Activated naive CD8-positive, alpha-beta T cell treated with anti-CD3 and anti-CD28 coated beads, Interleukin-2, amount 10 ng/mL, durations not matched to agents 7 days and 5 days (primary cell): ENCODE data around the gene SETBP1. TPM values are rescaled to one million over a fixed set of nuclear protein-coding genes. Genes with fewer than 3 reads are reported as not detected.

Experiments
- ATAC-seq: fragments of 150-1000 bp; cut with Tn5 transposase; one replicate; pipeline ENCODE4 v1.10.0; 2021; ENCODE audit warnings: low read depth, moderate library complexity
- POLR2A ChIA-PET: fragments of 350-600 bp; sonication (Branson Sonifier 250); formaldehyde crosslinking; loops from one replicate; lab custom pipeline; 2021; ENCODE audit warnings: antibody characterized with exemption; lab: Charles Lee
- DNase-seq: peaks from one replicate; pipeline ENCODE4 v3.0.0; 2021
- H3K27ac Mint-ChIP-seq: one replicate; pipeline ENCODE4 v1.8.0; 2022; ENCODE audit warnings: mild to moderate bottlenecking, mixed read lengths
- H3K27me3 Mint-ChIP-seq: one replicate; pipeline ENCODE4 v1.8.0; 2022; ENCODE audit warnings: mild to moderate bottlenecking, moderate library complexity, mixed read lengths
- H3K36me3 Mint-ChIP-seq: one replicate; pipeline ENCODE4 v1.8.0; 2021; ENCODE audit warnings: mild to moderate bottlenecking, mixed read lengths
- H3K4me1 Mint-ChIP-seq: one replicate; pipeline ENCODE4 v1.8.0; 2021; ENCODE audit warnings: mixed read lengths
- H3K4me3 Mint-ChIP-seq: one replicate; pipeline ENCODE4 v1.8.0; 2022; ENCODE audit warnings: mild to moderate bottlenecking, moderate library complexity, mixed read lengths
- H3K9me3 Mint-ChIP-seq: one replicate; pipeline ENCODE4 v1.8.0; 2021; ENCODE audit warnings: mixed read lengths
- total RNA-seq, 2 experiments: library from RNA; stranded (reverse); gene quantifications; one replicate each; pipeline ENCODE4 v1.2.3, GENCODE V29; 2021

SETBP1 gene
- total RNA-seq: 1 to 10 TPM; 1.8 to 1.9 TPM

- Mint-ChIP-seq H3K27ac (peak within 1 kb of the TSS; percentile 54), H3K36me3 (no peaks in the 10 kb centered on the region), H3K4me1 (peaks cover 2% of the 10 kb centered on the region), H3K4me3 (peak within 1 kb of the TSS; percentile 88), H3K27me3 (peaks cover 17% of the 10 kb centered on the region), H3K9me3 (no peaks in the 10 kb centered on the region)
- POLR2A ChIA-PET: interaction anchor here (1.3 kb wide), 1 partner anchor 79 kb away, joined by 3 read pairs; no protein-coding TSS in a partner anchor
- DNase-seq (peak; percentile 58), ATAC-seq (peak; percentile 9)
Observed at GRCh38 chr18:44680273-44681075, at the start of gene SETBP1. Gene SETBP1, plus strand, starts transcription at chr18:44680888. Its CDS starts 20,459 bp downstream, at chr18:44701347.

DNA sequence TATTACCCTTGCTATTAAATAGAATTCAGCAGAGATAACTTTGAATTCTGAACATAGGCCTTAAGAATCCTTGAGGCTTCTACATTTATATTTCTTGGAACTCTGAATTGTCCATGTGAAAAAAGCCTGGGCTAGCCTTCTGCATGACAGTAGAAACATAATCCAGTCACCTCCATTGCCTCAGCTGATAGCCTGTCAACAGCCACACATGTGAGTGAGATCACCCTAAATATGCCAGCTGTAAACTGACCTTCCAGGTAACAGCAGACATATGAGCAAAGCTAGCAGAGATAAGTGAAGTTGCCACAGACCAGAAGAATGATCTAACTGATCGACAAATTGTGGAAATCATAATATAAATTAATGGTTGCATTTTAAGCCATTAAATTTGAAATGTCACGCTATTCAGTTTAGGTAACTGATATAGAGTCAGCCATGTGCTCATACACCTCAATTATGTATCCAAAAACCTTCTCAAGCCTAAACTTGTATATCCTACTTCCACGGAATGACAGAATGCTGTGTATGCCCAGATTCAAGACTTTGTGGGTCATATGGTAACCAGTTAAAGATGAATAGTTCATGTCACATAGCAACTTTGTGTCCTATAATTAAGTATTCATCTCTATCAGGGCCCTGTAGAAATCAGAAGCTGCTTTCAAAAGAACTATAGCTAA, 48.1 kb upstream of the SETBP1 start:
- H3K27me3 Mint-ChIP-seq: peaks cover 6% of the 10 kb centered on the region
- H3K4me3 Mint-ChIP-seq: no peak overlapping the region
- no peaks in the 10 kb centered on the region for H3K36me3 Mint-ChIP-seq
- no peak for DNase-seq
- H3K4me1 Mint-ChIP-seq: no peaks in the 10 kb centered on the region
- H3K9me3 Mint-ChIP-seq: no peaks in the 10 kb centered on the region
- H3K27ac Mint-ChIP-seq: no peak overlapping the region
- no peak for ATAC-seq
- POLR2A ChIA-PET: no interaction called here

DNA sequence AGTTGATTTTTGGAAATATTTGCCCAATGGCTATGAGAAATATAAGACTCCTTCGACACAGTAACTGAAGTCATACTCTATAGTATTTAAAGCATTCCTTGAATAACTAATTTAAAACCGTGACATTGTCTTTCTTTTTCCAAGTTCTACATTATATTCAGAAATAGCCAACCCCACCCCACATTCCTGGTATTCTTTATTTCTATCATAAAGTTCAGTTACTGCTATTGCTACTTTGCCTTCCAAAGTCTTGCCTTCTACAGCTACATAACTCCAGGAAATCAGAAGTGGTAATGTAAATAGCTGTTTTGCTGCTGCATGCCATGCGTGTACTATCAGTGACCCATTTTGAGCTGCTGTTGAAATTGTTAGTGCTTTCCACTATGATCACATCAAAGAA, 45.1 kb upstream of the SETBP1 start:
- H3K4me3 Mint-ChIP-seq: no peak overlapping the region

DNA sequence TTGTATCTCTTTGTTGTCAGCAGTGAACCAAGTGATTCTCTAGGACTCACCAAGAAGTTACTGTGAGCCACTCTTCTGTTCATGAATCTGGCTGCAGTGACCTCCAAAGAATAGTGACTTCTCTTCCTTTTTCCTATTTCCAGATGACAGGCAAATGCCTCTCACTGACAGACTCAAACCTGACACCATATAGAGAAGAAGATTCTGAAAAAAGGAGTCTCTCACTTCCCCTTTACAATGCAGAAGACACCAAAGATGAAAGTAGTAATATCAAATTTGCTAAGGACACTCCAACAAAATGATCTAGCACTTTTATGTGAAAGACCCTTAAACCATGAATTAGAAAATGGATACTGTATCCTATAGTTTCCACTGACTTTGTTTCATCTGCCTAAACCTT, 44.4 kb upstream of the SETBP1 start:
- no peaks in the 10 kb centered on the region for H3K4me1 Mint-ChIP-seq
- ATAC-seq: no peak
- H3K27ac Mint-ChIP-seq: no peak overlapping the region
- no peak for DNase-seq
- H3K9me3 Mint-ChIP-seq: no peaks in the 10 kb centered on the region
- no peaks in the 10 kb centered on the region for H3K36me3 Mint-ChIP-seq
- POLR2A ChIA-PET: no interaction called here
- peaks cover 16% of the 10 kb centered on the region for H3K27me3 Mint-ChIP-seq
- H3K4me3 Mint-ChIP-seq: no peak overlapping the region

More for the DNA sequence above, 45.1 kb upstream of the SETBP1 start:
- Mint-ChIP-seq H3K27me3 (peaks cover 15% of the 10 kb centered on the region), H3K36me3 (no peaks in the 10 kb centered on the region), H3K4me1 (no peaks in the 10 kb centered on the region), H3K9me3 (no peaks in the 10 kb centered on the region), H3K27ac (no peak overlapping the region)
- no peak for ATAC-seq
- POLR2A ChIA-PET: no interaction called here
- DNase-seq: no peak

DNA sequence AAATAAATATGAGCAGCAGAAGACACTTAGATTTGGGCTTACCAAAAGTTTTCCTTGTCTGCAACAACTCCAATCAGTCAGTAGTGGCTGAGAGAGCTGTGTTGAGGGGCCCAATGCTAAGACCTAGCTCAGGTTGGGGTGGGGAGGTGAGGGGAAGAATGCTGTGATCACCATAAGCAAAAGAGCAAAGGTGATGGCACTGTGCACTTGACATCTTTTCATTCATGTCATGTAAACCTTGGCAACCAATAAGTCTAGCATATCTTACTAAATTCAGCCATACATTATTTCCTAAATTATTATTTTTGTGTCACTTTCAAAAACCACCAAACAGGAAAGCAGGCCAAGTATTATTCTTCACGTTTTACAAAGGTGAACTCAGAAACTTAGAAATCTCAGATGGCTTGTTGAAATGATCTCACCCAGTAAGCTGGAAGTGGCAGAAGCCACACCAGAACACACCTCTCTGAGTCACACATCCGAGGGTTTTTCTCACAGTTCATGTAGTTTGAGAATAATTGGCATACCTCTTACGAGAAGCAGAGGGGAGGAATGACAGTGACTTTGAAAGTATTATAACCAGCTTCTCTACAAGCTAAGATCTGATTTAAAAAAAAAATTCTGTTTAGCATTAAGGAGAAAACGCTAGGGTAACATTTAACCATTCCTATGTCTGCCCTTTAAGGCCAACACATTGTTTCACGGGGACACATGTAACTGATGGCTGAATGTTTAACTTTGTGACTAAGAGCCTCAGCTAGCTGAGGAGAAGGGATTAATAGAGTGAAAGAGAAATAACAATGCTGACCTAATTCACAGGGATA, 43.3 kb upstream of the SETBP1 start:
- POLR2A ChIA-PET: no interaction called here
- H3K4me1 Mint-ChIP-seq: no peaks in the 10 kb centered on the region
- peak; percentile 63 for ATAC-seq
- no peak for DNase-seq
- peaks cover 19% of the 10 kb centered on the region for H3K27me3 Mint-ChIP-seq
- H3K9me3 Mint-ChIP-seq: no peaks in the 10 kb centered on the region
- no peak overlapping the region for H3K27ac Mint-ChIP-seq
- H3K4me3 Mint-ChIP-seq: no peak overlapping the region
- no peaks in the 10 kb centered on the region for H3K36me3 Mint-ChIP-seq

DNA sequence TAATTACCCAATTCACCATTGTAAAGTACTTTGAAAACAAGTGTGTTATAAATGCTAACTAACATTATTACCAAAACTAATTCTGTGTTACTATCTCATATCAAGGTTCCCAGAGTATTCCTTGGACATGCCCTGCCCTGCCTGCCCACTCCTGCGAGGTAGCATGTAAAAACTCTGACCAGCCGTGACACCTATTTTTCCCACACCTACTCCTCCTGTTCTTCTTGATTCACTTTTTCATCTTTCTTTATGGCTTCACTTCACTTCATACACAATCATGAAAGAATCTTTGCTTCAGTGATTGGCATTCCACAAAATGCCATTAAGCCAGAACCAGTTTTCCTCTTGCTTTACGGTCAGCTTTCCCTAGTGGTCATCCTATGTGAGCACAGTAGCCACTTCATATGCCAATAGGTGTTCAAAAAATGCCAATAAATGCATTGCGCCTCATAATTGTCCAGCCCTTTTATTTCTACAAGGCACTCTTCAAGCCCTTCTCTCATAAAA, 42.6 kb upstream of the SETBP1 start:
- Mint-ChIP-seq H3K36me3 (no peaks in the 10 kb centered on the region), H3K9me3 (no peaks in the 10 kb centered on the region), H3K4me1 (no peaks in the 10 kb centered on the region), H3K27me3 (peaks cover 19% of the 10 kb centered on the region), H3K27ac (no peak overlapping the region), H3K4me3 (no peak overlapping the region)
- ATAC-seq (no peak), DNase-seq (no peak)
- POLR2A ChIA-PET: no interaction called here

DNA sequence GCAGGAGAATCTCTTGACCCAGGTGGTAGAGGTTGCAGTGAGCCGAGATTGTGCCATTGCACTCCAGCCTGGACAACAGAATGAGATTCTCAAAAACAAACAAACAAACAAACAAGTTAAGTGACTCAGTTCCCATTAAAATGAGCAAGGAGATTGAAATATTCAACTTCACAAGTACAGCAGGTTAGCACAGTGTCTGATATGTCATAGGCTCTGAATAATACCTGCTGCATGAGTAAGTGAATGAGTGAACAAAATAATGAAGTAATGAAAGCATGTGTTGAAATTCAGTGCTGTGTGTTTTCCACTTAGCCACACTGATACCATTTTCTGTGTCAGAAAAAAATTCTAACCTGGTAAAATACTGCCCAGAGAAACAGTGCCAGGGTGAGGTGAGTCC, 41.9 kb upstream of the SETBP1 start:
- Mint-ChIP-seq H3K4me1 (no peaks in the 10 kb centered on the region), H3K27ac (no peak overlapping the region), H3K9me3 (no peaks in the 10 kb centered on the region), H3K36me3 (no peaks in the 10 kb centered on the region), H3K4me3 (no peak overlapping the region), H3K27me3 (peaks cover 17% of the 10 kb centered on the region)
- ATAC-seq (no peak), DNase-seq (no peak)
- POLR2A ChIA-PET: no interaction called here

GRCh38 chr18:44643004-44643403, 37.7 kb upstream of the SETBP1 start:
- DNase-seq: no peak
- Mint-ChIP-seq H3K27me3 (peaks cover 16% of the 10 kb centered on the region), H3K4me1 (no peaks in the 10 kb centered on the region), H3K4me3 (no peak overlapping the region), H3K9me3 (no peaks in the 10 kb centered on the region), H3K27ac (no peak overlapping the region), H3K36me3 (no peaks in the 10 kb centered on the region)
- POLR2A ChIA-PET: no interaction called here
- ATAC-seq: no peak

- H3K9me3 Mint-ChIP-seq: no peaks in the 10 kb centered on the region
- DNase-seq (no peak), ATAC-seq (no peak)
- H3K27me3 Mint-ChIP-seq: peaks cover 10% of the 10 kb centered on the region
- H3K4me1 Mint-ChIP-seq: no peaks in the 10 kb centered on the region
- no peak overlapping the region for H3K4me3 Mint-ChIP-seq
- H3K27ac Mint-ChIP-seq: no peak overlapping the region
- H3K36me3 Mint-ChIP-seq: no peaks in the 10 kb centered on the region
- POLR2A ChIA-PET: no interaction called here
Observed at GRCh38 chr18:44651478-44651877, 29.2 kb upstream of the SETBP1 start.

- Mint-ChIP-seq H3K27me3 (peaks cover 10% of the 10 kb centered on the region), H3K27ac (no peak overlapping the region), H3K36me3 (no peaks in the 10 kb centered on the region), H3K4me3 (no peak overlapping the region), H3K9me3 (no peaks in the 10 kb centered on the region), H3K4me1 (no peaks in the 10 kb centered on the region)
- ATAC-seq: no peak
- POLR2A ChIA-PET: no interaction called here
- DNase-seq: no peak
Observed at GRCh38 chr18:44651918-44652572, 28.6 kb upstream of the SETBP1 start.

DNA sequence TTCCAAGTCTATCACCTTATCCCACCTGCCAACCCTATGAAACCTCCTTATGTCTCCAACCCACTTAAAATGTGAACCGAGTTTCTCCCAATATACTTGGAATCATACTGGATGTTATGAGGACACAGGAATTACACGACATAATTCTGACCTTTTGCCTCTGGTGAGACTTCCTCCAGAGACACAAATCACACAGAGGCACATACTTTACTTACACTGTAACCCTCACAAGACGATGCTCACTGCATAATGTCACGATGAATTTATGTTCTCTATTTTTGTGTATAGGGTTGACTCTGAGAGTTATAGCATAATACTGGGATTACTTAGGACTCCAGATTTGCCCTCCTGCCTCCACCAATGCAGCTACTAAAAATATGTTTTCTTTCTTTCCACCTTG, 28.0 kb upstream of the SETBP1 start:
- Mint-ChIP-seq H3K9me3 (no peaks in the 10 kb centered on the region), H3K27me3 (peaks cover 10% of the 10 kb centered on the region), H3K4me3 (no peak overlapping the region), H3K4me1 (no peaks in the 10 kb centered on the region), H3K36me3 (no peaks in the 10 kb centered on the region), H3K27ac (no peak overlapping the region)
- ATAC-seq (no peak), DNase-seq (no peak)
- POLR2A ChIA-PET: no interaction called here

GRCh38 chr18:44654573-44654972, 26.1 kb upstream of the SETBP1 start:
- Mint-ChIP-seq H3K27me3 (peaks cover 5% of the 10 kb centered on the region), H3K9me3 (peaks cover 2% of the 10 kb centered on the region), H3K4me1 (no peaks in the 10 kb centered on the region), H3K27ac (no peak overlapping the region), H3K4me3 (no peak overlapping the region), H3K36me3 (no peaks in the 10 kb centered on the region)
- DNase-seq (no peak), ATAC-seq (no peak)
- POLR2A ChIA-PET: no interaction called here

DNA sequence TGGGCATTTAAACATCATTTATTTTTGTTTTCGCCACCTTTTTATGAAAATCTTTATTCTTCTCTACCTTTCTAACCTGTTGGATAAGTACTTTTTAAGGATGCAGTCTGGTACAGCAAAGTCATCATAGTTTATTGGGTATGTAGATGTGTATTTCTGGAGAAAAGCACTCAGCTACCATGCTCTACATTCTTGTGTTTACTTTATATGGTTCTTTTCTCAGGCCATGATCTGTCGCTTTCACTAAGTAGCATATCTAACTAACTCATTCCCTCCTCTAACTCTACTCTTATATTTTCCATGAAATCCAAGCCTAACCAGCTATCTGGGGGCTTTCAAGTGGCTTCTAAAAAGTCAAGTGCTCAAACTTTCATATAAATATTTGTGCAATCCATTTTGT, 25.3 kb upstream of the SETBP1 start:
- no peak for DNase-seq
- Mint-ChIP-seq H3K27me3 (peaks cover 8% of the 10 kb centered on the region), H3K9me3 (peaks cover 2% of the 10 kb centered on the region), H3K4me3 (no peak overlapping the region), H3K27ac (no peak overlapping the region), H3K4me1 (no peaks in the 10 kb centered on the region), H3K36me3 (no peaks in the 10 kb centered on the region)
- no peak for ATAC-seq
- POLR2A ChIA-PET: no interaction called here
